Fibroblast of gingiva (primary cell): Measurements from ENCODE around the gene CHKB.
A peak's percentile ranks its signal among the peaks of the same experiment; 100 is the strongest.

Experiments used
- DNase-seq: peaks from one replicate; pipeline ENCODE4 v3.0.0-alpha.2; 2011; ENCODE audit warnings: low read depth

The CHKB gene

DNA sequence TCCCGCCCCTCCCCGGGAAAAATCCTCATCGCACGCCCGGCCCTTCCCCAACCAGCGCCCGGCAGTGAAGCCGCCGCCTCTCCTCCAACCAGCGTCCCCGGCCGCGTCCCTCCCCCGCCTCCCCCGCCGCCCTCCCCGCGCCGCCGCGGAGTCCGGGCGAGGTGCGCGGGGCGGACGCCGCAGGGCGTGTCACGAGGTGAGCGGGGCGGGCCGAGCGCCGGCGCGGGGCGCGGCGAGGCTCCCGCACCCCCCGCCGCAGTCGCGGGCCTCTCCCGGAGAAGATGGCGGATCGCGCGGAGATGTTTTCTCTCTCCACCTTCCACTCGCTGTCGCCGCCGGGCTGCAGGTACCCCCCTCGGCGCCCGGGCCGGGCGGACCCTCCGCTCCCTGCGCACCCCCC lies 17.9 kb upstream of the CHKB start, which contains the start of gene MAPK8IP2:
MAPK8IP2 (plus strand) TSS at position 256 of the 400 bp plus-strand sequence; CDS start at position 282, 26 bp downstream.
- no peak for DNase-seq

DNA sequence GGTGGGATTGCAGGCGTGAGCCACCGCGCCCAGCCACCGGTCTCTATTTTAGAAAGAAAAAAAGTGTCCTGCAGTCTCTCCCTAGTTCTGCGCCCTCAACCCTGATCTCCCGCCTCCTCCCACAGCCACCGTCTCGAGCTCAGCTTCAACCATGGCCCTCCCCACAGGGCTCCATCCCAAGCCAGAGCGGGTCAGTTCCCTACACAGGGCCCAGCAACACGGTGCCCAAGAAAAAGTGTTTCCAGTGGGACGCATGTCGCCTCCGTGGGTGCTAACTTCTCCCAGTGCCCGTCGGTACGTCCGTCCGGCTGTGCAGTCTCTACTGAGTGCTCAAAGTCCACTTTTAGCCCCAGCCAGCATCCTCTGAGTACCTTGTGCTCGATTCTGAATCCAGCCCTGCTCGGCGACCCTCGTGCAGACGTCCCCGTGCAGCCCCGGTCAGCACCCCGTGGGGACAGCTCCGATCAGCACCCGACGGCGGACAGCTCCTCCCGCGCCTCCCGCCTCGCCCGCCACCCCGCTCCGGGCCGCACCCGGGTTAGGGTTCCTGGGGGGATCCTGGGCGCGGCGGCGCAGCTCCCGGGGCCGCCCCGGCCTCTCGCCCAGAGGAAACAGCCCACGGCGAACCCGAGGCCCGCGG lies 17.3 kb upstream of the CHKB start:
- DNase-seq, result no peak

DNA sequence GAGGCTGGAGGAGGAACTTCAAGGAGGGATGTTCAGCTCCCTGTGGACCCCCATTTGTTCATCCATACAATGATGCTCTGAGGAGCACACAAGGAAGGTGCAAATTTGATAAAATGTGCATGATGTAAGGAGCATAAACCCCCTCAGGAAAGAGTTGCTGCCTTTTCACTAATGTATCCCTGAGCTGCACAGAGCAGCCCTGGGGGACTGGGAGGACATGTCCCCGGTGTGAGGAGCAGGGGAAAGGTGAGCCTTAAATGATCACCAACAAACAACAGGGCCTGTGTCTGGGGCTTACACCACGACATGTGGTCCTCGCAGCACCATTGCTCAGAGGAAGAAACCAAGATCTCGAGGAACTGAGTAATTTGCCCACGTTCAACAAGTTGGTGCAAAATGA lies 14.4 kb upstream of the CHKB start:
- no peak for DNase-seq

DNA sequence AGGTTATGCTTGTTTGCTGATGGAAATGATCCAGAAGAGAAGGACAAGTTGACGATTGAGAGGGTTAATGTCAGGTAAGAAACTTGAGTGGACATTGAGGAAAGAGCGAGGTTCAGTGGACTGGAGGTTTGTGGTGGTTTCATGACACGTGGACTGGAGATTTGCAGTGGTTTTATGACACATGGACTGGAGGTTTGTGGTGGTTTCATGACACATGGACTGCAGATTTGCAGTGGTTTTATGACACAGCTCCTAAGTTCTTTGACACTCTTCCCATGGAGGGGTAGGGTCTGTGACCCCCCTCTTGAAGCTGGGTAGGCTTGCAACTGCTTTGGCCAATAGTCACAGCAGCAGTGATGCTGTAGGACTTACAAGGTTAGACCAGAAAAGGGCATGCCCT lies 12.5 kb upstream of the CHKB start:
- DNase-seq, result no peak

DNA sequence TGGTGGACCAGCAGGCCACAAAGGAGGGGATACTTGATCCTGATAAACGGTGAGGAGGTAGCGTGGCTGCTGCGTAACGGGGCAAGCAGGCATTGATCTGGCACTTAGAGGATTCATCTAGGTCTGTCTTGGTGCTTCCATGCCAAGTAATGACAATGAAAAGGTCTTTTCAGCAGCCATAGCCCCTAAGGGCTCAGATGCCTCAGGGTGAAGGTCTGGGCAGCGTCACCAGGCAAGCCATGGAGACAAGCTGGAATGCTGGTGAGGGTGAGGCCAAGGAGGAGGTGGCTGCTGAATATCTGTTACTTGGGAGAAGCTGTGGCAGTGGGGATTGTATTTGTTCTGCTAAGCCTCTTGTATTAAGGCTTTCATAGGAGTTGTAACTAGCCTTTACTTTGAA lies 4.8 kb upstream of the CHKB start:
- no peak for DNase-seq

DNA sequence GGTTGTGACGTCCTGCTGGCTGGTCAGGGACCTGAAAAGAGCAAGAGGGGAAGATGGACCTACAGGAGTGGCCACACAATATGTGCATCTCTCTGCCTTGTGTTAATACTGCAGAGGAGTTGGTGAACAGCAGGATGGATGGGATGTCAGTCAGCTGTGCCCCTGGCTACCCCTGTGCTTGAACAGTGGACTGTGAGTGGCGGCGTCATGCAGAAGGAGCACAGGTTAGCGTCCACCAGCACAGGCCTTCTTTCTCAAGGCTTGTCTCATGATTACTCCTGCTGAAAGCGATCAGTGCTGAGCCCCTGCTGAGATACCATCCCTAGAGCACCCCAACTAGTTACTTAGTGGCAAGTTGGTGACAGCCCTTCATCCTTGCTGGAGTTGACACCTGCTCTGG lies 3.8 kb upstream of the CHKB start:
- DNase-seq, result no peak

DNA sequence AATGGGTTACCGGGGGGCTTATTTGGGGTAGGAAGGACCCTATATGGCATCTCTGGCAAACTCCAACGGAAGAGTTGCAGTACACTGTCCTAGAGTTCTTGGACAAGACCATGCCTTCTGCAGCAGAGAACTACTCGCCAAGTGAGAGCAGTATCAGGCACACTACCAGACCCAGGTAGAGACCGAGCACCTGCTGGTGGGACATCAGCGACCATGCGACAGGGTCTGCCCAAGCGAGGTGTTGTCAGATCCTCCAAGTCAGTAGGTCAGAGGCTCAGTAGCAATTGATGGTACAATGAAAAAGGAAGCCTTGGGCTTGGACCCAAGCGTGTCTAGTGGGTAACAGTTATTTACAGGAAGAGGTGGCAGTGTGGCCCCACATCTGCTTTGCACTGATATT lies 3.1 kb upstream of the CHKB start:
- DNase-seq, result no peak

DNA sequence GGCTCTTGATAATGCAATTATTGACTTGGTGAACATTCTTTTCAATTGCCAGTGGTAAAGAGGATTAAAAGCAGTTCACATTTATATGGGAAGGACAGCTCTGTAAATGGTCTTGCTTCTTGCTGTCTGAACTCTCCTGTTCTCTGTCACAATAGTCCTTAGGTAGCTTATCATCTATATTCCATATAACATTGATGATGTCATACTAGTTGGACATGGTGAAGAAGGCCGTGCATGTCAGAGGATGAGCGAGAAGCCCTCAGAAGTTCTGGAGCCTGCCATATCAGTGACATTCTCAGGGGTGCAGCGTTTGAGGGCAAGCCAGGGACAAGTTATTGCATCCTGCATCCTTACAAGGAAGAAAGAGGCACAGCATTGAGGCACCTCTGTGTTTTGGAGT lies 2.6 kb upstream of the CHKB start:
- no peak for DNase-seq

DNA sequence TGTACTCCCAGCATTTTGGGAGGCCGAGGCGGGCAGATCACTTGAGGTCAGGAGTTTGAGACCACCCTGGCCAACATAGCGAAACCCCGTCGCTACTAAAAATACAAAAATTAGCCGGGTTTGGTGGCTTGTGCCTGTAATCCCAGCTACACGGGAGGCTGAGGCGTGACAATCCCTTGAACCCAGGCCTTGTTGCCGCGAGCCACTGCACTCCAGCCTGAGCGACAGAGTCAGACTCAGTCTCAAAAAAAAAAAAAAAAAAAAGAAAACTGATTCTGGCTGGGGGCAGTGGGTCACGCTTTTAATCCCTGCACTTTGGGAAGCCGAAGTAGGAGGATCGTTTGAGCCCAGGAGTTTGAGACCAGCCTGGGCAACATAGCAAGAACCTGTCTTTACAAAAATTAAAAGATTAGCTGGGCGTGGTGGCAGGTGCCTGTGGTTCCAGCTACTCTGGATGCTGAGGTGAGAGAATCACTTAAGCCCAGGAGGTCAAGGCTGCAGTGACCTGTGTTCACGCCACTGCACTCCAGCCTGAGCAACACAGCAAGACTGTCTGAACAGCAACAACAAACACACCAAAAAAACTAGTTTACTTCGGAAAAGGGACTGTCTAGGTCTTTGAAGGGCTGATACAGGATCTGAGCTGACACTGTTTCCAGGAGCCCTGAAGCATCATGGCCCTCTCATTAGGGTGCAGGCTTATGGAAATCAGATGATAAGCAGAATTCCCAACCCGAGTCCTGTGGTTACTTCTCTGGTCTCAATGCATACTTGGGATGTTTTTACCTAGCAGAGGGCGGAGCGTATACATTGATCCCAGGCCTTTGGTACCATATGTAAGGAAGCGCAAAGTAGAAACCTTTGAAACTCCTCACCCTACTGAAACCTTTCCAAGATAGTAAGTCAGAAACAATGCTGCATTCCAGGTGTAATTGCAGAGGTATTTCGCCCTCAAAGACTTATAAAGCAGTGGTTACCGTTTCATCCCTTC lies 1.8 kb upstream of the CHKB start:
- DNase-seq, result no peak

DNA sequence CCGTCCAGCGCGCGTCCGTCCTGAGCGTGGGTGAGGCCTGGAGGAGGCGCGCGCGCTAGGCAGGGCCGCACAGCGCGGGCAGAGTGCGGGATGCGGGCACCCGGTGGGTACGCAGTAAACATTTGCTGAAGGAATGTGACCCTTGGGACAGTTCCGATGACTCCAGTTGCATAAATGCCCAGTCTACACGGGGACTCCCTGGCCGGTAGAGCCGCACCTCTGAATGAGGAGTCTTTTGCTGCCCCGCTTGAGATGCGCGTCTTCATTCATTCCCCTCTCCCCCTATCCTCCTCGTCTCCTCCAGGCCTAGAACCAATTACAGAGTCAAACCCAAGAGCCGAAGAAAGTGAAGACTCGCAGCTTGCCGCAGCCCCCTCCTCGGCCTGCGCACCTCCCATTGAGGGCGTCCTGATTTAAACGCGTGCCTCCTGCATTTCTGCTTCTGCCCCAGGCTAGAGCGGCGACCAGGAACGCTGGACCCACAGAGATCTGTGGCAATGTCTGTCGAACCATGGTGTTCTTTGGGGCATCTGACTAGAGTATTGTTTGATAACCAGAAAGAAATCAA lies 729 bp upstream of the CHKB start:
- no peak for DNase-seq

DNA sequence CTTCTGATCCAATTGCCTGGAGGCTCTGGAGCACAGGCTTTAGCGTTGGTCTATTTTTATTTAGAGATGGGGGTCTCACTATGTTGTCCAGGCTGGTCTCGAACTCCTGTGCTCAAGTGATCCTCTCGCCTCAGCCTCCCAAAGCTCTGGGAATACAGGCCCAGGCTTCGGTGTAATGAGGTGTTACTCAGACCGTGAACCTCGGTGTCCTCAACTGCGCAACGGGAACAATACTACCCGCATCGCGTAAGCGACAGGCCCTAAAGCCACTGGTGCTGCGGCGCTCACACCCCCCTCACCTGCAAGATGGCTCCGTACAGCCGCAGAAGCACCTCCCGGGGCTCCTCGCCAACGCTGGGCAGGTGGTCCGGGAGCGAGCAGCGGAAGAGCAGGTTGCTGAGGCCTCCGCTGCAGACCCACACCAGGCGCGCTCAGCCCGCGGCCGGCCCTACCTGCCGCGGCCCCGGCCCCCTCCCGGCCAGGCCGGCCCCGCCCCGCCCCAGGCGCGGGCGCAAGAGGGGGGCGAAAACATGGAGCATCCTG lies 628 bp downstream of the CHKB start:
- no peak for DNase-seq

DNA sequence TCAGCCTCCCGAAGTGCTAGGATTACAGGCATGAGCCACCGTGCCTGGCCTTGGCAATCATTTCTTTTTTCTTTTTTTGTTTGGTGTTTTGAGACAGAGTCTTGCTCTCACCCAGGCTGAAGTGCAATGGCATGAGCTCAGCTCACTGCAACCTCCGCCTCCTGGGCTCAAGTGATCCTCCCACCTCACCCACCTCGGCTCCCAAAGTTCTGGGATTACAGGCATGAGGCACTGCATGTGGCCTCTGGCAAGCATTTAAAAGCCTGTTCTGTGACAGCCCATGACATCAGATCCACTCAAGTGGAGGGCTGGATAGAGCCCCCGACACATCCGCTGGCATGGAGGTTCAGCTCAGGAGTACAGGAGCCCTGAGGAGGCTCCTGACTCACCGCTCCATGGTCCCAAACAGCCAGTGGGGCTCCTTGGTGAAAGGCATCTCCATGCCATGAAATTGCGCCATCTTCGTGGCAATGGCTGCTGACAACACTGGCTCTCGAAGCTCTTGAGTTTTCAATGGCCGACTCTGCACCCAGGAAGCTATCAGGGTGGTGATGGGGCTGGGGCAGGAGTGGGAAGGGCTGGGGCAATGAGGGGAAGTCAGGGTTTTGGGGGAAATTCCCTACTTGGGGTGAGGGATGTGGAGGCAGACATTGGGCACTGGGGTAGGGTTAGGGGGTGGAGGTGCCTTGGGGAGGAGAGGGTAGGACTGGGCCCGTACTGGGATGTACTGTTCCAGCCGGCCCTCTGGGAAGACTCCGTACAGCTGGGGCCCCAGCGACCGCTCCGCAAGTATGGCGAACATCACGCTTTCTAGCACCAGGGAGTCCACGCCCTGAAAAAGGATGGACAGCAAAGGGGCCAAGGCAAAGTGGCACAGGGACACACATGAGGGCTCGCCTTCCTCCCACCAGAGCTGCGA lies 1.4 kb downstream of the CHKB start:
- no peak for DNase-seq

DNA sequence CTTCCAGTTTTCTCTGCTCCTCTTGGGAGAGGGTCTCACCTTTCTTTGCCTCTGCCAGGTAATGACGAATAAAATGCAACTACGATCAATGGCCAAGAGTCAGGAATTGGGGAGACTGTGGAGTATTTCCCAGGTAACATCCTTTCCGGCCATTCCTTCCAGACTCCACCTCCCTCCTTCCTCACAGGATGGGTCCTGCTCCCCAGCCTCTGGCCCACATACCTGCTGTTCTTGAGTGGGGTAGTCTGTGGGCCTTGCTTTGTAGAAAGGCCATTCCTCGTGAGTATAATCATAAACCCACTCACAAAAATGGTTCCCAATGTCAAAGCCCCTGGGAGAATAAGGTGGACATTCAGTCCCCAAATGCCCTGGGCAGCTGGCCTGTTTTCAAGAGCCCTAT lies 2.9 kb downstream of the CHKB start:
- no peak for DNase-seq

DNA sequence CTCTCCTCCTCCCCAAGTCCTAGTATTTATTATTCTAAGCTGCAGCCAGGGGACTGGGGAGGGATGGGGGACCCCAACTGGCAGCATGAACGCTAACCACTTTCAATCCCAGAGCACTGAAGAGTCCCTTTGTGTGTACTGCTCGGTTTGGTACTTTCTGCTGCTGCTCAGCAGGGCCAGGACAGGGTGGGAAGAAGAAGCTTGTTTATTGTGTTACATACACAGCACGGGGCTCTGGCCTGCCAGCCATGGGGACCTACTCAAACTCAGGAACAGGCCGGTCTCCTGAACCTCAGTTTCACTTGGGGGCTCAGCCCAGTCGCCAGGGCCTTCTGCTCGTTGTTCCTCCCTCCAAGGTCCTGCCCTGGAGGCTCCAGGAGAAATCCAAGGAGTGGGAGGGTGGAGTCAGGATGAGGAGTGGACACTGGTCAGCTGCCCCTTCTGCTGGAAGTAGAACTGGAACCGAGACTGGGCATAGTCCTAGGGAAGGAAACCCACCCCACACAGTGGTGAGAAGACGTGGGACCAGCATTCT lies 3.8 kb downstream of the CHKB start:
- DNase-seq, result no peak

DNA sequence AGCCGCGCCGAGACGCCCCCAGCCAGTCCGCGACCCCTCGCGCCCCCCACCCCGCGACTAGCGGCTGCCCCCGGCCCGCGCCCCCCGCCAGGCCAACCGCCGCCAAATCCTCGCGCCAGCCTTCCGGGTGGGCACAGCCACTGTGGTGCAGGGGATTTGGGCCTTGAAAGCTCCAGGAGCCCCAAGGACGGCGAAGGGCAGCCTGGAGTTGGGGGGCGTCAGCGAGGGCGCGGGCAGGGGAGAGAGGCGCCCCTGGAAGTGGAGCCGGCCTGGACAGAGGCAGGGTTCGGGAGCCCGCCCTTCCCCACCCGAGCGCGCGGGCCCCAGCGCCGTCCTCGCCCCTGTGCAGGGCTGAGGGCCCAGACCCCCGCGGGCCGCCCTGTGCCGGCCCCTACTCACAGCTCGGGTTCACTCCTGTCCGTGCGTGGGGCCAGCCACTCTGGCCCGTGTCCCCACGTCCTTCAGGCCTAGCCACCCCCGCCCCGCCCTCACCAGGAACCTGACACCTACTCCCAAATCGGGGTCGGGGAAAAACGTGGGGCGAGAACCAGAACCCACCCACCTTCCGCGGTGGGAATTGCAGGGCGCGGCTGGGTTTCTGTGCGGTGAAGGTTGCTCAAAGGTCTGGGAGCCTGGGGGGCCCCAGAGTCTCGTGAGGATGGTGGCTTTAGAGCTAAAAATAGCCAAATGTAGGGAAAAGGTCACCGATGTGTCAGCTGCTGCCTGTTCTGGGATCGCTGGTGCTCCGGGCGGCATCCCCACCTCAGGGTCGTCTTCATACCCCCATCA lies 4.5 kb downstream of the CHKB start, which contains the start of gene CPT1B:
CPT1B (minus strand) TSS at position 441 of the 789 bp plus-strand sequence. CDS start 512 bp downstream, outside the sequence.
- DNase-seq, result peak; percentile 28

DNA sequence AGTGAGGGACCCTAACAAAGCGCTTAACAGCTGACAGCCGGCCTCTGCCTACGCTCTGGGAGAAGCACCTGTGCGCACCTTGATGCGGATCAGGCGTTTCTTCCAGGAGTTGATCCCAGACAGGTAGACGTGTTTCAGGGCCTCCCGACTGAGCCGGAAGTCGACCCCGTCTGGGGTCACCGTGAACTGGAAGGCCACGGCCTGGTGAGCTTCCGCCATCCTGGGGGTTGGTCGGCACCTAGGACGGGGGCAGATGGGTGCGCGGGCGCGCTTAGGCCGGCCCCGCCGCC lies 5.0 kb downstream of the CHKB start:
- no peak for DNase-seq

DNA sequence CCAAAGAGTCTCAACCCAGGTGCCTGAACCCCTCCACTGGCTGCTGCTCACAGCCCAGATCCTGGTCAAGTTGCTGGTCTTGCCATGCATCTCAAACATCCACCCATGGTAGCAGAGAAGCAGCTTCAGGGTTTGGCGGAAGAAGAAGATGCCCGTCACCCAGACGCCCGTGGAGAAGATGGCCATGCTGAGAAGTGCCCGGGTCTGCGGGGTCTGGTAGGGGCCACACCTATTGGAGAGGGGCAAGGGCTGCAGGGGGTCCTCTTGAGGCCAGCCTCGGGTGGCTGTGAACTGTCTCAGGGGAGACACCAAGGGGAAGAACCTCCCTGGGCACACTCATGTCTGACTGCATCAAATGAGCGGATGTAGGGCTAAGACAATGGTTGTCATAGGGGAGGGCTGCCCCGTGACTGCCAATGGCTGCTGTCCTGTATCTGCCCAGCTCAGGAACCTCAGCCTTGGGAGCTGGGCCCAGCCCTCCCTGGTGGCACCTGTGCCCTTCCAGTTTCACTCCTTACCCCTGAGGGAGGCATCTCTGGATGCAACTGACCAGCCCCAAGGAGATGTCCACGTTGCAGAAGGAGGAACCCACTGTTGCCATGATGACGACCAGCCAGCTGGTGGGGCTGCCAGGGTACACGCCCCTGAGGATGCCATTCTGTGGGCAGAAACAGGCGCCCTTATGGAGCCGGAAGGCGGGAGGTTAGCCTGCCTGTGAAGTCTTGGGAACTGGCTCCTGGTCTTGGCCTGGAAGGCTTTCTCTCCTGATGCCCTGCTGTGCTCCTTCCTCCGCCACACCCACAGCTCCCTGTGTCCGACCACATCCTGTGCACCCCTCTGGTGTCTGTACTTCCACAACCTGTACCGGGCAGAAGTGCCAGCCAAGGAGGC lies 5.6 kb downstream of the CHKB start:
- DNase-seq, result no peak

DNA sequence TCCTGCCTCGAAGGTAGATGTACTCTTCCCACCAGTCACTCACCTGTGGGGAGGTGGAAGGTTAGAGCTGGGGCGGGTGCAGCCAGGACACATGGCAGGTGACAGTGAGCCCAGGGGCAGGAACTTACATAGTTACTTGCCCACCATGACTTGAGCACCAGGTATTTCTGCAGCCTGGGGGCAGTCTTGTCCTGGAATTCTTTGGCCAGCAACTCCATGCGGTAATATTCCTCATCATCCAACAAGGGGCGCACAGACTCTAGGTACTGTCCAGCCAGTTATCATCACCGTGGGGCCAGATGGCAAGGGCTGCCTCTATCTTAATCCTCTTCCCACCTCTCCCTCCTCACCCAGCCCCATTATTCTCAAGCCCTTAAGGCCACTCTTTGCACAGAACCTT lies 6.6 kb downstream of the CHKB start:
- DNase-seq, result no peak

DNA sequence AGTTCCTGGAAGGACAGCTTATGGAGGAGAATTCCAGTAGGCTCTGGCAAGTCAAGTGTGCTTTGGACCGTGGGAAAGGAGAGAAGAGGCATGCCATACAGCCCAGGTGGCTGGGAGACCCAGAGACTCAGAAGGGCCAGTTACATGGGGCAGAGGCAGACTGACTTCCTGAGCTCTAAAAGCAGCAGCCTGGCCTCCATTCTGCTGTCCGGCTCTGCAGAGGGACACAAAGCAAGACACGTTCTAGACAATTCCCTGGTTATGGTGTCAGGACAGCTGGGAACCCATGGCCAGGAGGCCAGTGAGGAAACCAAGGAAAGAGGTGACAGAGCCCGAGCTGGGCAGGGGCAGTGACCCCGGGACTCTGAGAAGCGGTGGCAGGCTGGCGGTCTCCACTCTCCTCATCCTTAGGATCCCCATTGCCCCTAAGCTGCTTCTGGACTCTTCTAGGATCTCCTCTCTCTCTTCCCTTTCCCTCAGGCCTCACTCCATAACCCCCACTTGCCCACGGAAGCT lies 7.2 kb downstream of the CHKB start:
- no peak for DNase-seq
